K562 (cell line): ENCODE data around the gene SEPTIN1.

ENCODE experiments used
- JUN ChIP-seq, 2 experiments: sonication (generic) in 1 of 2; formaldehyde crosslinking in 1 of 2; IDR thresholded peaks; 2 replicates each; pipeline versions ENCODE4 v1.6.1 to v1.8.0; 2012 to 2022; ENCODE audit warnings: borderline replicate concordance in 2 of 2, mild to moderate bottlenecking in 2 of 2, improper control_type of control experiment in 1 of 2, low read depth in 1 of 2, low read length in 1 of 2, missing genetic modification reagents in 1 of 2
- PHB2 ChIP-seq: fragments of 450-650 bp; IDR thresholded peaks from 2 replicates; pipeline ENCODE4 v1.6.1; 2017; ENCODE audit warnings: low read depth
- POLR2A ChIP-seq: fragments of 450-650 bp; conservative IDR thresholded peaks from 2 replicates; pipeline ENCODE4 v1.6.1; 2016
- RBBP5 ChIP-seq: fragments of 200-600 bp; sonication (generic); IDR thresholded peaks from 2 replicates; pipeline ENCODE4 v1.6.1; 2012; ENCODE audit warnings: borderline replicate concordance, mild to moderate bottlenecking, low read length, control low read depth, inconsistent platforms; ENCODE audit not compliant: insufficient read depth, poor library complexity, severe bottlenecking
- RCOR1 ChIP-seq, 2 experiments: IDR thresholded peaks; 2 replicates each; pipeline ENCODE4 v1.6.1; 2012; ENCODE audit warnings: low read depth in 2 of 2, low read length in 2 of 2, borderline replicate concordance in 1 of 2, improper control_type of control experiment in 1 of 2
- SP1 ChIP-seq: sonication (generic); formaldehyde crosslinking; IDR thresholded peaks from 2 replicates; pipeline ENCODE4 v1.8.1; 2022; ENCODE audit warnings: mild to moderate bottlenecking, missing genetic modification reagents
- TAF1 ChIP-seq: IDR thresholded peaks from 2 replicates; pipeline ENCODE4 v1.6.1; 2011; ENCODE audit warnings: mild to moderate bottlenecking, low read length, moderate library complexity; ENCODE audit not compliant: insufficient read depth, control insufficient read depth, severe bottlenecking; ENCODE audit errors: extremely low read depth
- ZNF133 ChIP-seq: fragments of 250-450 bp; sonication (Bioruptor Pico); IDR thresholded peaks from 2 replicates; pipeline ENCODE4 v1.4.0; 2020; ENCODE audit warnings: mild to moderate bottlenecking
- TF ChIP-seq, protein P1 (sequence below): fragments of 250-450 bp; sonication (Bioruptor Pico); IDR thresholded peaks from 2 replicates; pipeline ENCODE4 v1.5.0; 2022; ENCODE audit warnings: mild to moderate bottlenecking
- TF ChIP-seq, protein P2 (sequence below), 3 experiments: IDR thresholded peaks in 2 of 3; conservative IDR thresholded peaks in 1 of 3; 2 replicates each; pipeline ENCODE4 v1.5.1; 2011 to 2012; ENCODE audit warnings: low read length in 3 of 3, mild to moderate bottlenecking in 3 of 3, control low read depth in 2 of 3, improper control_type of control experiment in 1 of 3, inconsistent platforms in 1 of 3, low read depth in 1 of 3, mixed read lengths in 1 of 3, moderate library complexity in 1 of 3; ENCODE audit not compliant: insufficient read depth in 2 of 3

DNA sequence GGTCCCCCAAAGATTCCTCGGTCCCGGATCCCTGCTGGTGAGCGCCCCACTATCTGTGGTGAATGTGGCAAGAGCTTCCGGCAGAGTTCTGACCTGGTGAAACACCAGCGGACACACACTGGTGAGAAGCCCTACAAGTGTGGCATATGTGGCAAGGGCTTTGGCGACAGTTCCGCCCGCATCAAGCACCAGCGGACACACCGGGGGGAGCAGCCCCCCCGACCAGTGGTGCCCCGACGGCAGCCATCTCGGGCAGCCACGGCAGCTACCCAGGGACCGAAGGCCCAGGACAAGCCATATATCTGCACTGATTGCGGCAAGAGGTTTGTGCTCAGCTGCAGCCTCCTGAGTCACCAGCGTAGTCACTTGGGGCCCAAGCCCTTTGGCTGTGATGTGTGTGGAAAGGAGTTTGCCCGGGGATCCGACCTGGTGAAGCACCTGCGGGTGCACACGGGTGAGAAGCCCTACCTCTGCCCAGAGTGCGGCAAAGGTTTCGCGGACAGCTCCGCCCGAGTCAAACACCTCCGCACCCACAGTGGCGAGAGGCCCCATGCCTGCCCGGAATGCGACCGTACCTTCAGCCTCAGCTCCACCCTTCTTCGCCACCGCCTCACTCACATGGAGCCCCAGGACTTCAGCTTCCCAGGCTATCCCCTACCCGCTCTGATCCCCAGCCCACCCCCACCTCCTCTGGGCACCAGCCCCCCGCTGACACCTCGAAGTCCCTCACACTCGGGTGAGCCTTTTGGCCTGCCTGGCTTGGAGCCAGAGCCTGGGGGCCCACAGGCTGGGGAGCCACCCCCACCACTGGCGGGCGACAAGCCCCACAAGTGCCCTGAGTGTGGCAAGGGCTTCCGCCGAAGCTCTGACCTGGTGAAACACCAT, 15.7 kb upstream of the SEPTIN1 start:
- TF ChIP-seq, protein P1, sequence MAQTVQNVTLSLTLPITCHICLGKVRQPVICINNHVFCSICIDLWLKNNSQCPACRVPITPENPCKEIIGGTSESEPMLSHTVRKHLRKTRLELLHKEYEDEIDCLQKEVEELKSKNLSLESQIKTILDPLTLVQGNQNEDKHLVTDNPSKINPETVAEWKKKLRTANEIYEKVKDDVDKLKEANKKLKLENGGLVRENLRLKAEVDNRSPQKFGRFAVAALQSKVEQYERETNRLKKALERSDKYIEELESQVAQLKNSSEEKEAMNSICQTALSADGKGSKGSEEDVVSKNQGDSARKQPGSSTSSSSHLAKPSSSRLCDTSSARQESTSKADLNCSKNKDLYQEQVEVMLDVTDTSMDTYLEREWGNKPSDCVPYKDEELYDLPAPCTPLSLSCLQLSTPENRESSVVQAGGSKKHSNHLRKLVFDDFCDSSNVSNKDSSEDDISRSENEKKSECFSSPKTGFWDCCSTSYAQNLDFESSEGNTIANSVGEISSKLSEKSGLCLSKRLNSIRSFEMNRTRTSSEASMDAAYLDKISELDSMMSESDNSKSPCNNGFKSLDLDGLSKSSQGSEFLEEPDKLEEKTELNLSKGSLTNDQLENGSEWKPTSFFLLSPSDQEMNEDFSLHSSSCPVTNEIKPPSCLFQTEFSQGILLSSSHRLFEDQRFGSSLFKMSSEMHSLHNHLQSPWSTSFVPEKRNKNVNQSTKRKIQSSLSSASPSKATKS = no peak
- TF ChIP-seq PHB2 = no peak
- no peak for TF ChIP-seq TAF1
- no peak for TF ChIP-seq POLR2A
- TF ChIP-seq ZNF133 (CRISPR knock-in tag) = no peak
- TF ChIP-seq RCOR1 (IDR thresholded peaks at IDR 0.05; ENCODE audit: borderline replicate concordance in 1 of 2, low read depth in 2 of 2, low read length in 2 of 2) = no peak
- TF ChIP-seq, protein P2, sequence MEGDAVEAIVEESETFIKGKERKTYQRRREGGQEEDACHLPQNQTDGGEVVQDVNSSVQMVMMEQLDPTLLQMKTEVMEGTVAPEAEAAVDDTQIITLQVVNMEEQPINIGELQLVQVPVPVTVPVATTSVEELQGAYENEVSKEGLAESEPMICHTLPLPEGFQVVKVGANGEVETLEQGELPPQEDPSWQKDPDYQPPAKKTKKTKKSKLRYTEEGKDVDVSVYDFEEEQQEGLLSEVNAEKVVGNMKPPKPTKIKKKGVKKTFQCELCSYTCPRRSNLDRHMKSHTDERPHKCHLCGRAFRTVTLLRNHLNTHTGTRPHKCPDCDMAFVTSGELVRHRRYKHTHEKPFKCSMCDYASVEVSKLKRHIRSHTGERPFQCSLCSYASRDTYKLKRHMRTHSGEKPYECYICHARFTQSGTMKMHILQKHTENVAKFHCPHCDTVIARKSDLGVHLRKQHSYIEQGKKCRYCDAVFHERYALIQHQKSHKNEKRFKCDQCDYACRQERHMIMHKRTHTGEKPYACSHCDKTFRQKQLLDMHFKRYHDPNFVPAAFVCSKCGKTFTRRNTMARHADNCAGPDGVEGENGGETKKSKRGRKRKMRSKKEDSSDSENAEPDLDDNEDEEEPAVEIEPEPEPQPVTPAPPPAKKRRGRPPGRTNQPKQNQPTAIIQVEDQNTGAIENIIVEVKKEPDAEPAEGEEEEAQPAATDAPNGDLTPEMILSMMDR (IDR thresholded peaks at IDR 0.05 in 2 of 3, conservative IDR thresholded peaks at IDR 0.05 in 1 of 3; ENCODE audit: insufficient read depth in 2 of 3, low read depth in 1 of 3, low read length in 3 of 3) = no peak
- no peak for TF ChIP-seq RBBP5
- no peak for TF ChIP-seq SP1 (CRISPR knock-in tag)
- no peak for TF ChIP-seq JUN (IDR thresholded peaks at IDR 0.05; ENCODE audit: borderline replicate concordance, low read depth, low read length)
- TF ChIP-seq JUN (CRISPR knock-in tag; IDR thresholded peaks at IDR 0.05; ENCODE audit: borderline replicate concordance) = no peak
